Cortex of kidney (tissue), 1 donor: ENCODE results near the gene PCK1.

Experiments
- DNase-seq: peaks from one replicate; lab custom pipeline; 2025; lab: John Stamatoyannopoulos, UW

Gene PCK1

DNA sequence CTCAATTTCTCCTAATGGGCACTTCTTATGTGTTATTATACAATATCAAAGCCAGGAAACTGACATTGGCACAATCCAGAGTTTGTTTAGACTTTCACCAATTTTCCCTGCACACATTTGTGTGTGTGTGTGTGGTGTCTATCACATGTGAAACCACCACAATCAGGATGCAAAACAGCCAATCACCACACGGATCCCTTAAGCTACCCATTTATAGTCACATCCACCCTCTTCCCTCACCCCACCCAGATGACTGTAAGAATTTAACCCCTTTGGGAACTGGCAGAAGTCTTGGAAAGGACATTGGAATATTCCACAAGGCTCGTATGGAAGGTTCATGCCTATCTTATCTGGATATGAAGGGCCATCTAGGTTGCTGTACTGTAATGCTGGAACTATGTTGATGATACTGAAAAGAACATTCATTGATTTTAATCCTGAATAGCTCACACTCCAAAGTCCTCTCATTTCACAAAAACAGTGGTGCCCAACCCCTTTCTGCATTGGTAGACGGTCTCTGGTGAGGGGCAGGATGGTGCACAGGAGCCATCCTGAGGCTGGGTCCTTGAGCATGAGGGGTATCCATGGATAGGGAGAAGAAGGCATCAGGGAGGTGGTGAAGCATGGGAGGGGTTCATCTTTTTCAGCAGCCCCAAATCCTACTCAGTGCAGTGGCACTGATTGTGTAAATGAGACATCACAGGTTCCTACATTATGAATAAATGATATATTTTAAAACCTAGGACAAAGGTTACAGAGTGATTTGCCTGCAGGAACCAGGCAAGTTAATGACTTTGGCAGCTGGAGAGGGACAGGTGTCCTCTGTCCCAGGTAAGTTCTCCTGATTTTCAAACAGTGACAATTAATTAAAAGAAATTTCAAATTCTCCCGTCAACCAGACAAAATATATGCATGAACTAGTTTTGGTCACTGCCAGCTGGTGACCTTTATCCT lies 23.9 kb upstream of the PCK1 start:
- DNase-seq, result no peak

DNA sequence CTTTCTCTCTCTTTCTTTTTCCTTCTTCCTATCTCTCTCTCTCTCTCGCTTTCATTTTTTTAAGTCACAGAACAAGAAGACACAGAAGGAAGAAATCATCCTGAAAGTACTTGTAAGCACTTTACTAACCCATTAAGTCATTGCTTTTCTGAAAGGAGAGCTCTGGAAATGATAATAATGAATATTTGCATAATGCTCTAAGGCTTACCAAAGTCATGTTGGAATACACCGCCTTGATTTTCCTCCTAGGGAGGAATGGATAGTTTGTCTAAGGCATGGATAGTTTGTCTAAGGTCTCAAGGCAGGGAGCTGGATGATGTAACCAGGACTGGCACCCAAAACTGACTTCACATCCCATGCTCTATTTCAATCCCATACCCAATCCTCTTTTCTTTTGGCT lies 23.1 kb upstream of the PCK1 start:
- DNase-seq, result no peak

DNA sequence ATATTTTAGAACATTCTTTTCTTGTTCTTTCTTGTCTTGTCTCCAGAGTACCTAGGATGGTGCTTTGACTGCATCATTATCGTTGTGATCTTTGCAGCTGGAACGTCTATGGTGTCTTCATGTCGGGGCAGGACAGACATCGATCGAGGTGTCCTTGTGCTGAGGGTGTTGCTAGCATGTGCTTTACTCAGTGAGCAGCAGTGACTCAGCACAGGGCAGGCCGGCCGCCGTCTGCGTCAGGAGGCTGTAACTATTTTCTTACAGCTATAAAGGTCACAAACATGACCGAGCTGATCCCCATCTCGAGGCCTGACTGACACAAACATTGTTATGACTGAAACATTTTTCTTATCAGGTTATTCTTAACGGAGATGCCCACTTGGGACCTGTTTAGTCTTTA lies 21.0 kb upstream of the PCK1 start:
- no peak for DNase-seq

GRCh38 chr20:57540890-57541580 lies 19.9 kb upstream of the PCK1 start:
- DNase-seq, result no peak

GRCh38 chr20:57543754-57544153 lies 17.2 kb upstream of the PCK1 start:
- DNase-seq, result no peak

GRCh38 chr20:57544838-57545564 lies 15.9 kb upstream of the PCK1 start:
- no peak for DNase-seq

DNA sequence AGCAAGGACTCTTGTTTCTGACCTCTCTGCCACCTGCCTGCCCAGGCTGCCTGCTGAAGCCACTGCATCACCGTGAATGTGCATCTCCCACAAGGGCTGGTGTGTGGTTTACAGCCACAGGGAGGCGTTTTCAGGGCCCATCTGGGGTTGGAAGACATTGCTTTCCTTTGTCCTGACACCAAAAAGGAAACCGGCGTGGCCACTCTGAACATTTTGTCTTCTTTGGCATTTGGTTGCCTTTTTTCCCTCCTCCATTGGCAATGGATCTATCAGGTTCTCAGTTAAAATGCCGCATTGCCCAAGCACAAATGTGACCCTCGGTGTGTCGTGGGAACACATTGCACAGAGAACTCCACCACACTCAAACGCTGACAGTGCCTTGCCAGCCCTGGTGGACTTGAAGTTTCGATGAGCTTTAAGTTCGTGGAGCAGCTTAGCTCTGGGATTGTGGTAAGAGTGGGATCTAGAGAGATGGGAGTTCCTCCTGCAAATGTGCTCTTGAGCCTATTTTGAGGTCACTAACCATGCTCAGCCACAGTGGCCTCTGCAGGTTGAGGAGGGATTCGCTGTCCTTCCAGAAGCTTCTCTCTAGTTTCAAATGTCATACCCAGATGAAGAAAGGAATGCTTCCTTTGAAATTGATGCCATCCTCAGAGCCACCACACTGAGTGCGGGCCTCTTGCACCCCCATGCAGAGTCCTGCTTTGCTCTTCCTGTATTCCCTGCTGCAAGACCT lies 14.8 kb upstream of the PCK1 start:
- no peak for DNase-seq

DNA sequence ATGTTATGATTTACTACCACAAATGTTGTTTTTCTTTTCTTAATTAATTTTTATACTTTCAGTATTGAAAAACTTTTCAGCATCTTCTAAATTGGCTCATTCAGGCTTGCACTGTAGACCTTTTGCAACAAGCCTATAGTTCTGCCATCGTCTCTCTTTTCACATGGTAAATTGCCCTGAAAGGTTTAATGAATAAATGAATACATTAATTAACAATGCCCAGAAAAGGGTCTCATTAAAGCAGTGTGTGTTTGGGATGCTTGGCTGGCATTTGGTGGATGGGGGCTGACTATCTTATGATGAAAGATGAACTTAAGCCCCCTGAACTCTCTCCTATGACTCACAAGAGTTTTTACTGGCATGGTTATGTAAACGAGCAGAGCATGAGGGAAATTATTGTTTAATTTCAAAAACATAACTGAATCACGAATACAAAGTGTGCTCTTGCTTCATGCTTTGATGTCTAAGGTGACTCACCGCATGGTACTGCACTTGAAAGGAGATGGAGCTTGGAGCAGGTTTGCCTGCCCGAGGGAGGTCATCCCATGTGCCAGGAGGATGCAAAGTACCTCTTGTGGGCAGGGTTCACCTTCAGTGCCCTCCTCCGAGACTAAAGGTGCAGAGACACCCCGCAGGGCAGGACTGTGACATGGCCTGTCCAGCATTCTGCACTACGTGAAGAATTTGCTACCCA lies 13.8 kb upstream of the PCK1 start:
- DNase-seq, result no peak

DNA sequence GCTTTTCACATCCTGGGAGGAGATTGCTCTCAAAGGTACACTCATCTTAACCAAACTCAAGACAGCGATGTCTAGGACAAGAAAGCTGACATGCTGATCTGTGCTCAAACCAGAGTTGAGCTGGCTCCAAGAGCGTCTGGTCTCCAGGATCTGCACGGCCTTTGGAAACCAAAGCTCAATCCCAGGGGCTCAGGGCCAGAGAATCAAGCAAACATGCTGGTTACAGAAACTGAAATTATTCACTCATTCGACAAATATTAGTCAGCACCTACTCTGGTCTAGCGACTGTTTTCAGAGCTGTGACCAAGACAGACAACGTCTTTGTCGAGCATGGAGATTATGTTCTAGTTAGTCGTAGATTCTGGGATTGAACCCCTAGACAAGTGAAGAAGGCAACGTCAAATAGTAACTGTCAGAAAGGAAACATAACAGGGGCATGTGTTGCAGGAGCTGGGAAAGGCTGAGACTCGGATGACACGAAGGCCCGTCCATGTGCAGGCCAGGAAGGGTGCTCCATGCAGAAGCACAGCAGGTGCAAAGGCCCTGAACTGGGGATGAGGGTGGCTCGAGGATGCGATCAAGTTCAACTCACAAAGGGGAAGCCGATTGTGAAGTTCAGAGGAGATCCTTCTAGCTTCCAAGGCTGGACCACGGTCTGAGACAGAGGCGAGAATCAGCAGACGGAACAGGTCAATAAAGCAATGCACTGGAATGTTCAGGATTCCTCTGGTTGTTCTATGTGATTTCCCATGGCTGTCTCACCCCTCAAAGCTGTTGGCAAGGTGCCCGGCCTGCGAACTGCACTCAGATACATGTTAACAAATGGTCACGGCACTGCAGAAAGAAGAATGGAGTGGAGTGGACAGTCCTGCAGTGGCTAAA lies 12.5 kb upstream of the PCK1 start:
- DNase-seq, result no peak

DNA sequence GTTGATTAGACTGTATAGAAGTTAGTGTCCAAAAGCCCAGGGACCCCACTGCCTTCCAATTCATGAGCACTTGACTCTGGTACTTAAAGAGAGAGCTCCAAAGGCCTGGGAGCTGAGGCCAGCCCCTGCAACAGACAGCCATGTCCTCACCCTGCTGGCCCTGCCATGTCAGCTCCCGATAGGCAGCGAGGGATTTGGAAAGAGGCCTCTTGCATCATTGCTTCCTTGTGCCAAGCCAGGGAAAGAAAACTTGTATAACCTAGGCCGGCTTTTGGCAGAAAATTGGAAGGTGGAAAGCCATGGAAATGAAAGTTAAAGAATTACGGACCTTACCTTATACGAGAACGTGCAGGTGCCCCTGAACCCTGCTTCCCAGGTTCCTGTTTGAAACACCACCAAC lies 8.4 kb upstream of the PCK1 start:
- no peak for DNase-seq

DNA sequence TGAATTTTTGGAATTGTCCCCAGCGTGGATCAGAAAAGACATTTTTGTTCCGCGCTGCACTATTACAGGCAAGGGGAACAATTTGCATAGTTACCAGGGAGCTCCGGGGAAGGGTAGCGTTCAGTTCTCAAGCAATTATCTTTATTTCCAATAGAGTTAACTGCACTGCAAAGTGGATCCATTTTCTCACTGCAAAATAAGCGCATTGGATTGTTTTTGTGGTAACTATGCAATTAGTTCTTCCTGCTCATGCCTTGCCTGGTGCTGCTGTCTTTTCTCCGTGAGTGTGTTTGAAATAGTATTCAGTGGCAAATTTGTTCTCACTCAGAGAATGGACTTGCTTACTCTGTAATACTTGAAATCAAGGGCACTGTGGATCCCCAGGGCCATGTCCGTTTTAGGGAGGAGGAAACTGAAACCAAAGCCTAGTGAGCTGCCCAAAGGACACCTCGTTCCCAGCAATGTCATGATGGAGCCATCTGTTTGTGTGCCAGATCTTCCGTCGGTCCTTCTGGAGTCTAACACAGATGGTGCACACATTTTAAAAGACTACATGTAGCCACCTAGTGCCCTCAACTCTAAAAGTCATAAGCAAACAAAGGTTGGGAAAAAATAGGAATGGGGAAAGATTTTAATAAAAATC lies 7.4 kb upstream of the PCK1 start:
- no peak for DNase-seq

GRCh38 chr20:57555457-57556184 lies 5.3 kb upstream of the PCK1 start:
- DNase-seq, result no peak

DNA sequence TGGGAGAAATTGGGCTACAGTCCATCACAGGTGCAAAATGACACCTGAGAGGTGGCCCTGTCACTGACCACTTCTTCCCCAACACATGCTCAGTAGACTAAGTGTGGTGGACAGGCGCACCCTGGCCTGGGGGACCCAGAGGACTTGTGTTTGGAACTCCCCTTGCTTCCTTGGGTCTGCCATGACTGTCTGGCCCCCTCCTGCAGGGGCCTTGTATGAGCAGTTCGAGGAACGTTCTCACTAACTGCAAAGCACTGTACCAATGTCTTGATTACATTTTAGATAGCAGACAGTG lies 4.0 kb upstream of the PCK1 start:
- no peak for DNase-seq

GRCh38 chr20:57557926-57558613 lies 2.8 kb upstream of the PCK1 start:
- no peak for DNase-seq

GRCh38 chr20:57558614-57559288 lies 2.2 kb upstream of the PCK1 start:
- DNase-seq, result no peak

DNA sequence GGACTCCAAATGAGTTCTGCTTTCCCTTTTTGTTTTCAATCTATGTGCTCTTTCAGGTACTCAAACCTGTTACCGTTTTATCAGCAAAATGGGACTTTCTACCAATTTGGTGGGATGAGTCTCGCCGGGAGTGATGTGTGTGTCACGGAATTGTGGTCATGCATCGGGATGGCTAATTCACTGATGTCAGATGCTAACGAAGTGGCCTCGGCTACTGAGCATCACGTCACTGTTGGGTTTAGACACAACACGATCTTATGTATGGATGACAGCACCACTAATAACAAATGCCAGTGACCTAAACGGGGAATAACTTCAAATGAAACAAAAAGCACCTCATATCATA lies 1.6 kb upstream of the PCK1 start:
- DNase-seq, result no peak

GRCh38 chr20:57559658-57560553 lies 1.0 kb upstream of the PCK1 start:
- no peak for DNase-seq
